GM12878 (cell line): Measurements from ENCODE around the gene PFKM. TPM values are rescaled to one million over a fixed set of nuclear protein-coding genes. Genes with fewer than 3 reads are reported as not detected.
A peak's percentile ranks its signal among the peaks of the same experiment; 100 is the strongest.

Experiments
- ATAC-seq: fragments of 200-7000 bp; cut with Tn5 transposase; 3 replicates; pipeline ENCODE4 v1.9.1; 2020; ENCODE audit warnings: mild to moderate bottlenecking, moderate library complexity
- BruUV-seq: library from RNA; stranded (reverse); fragments of 400-500 nt; replicated peaks from 2 replicates; lab custom pipeline; 2021; lab: Mats Ljungman, UMichigan
- CTCF ChIA-PET: fragments of 300-600 bp; sonication (Branson Sonifier 250); formaldehyde crosslinking; extraction: SDS; loops from one replicate; lab custom pipeline; 2021; ENCODE audit warnings: inconsistent platforms; lab: Yijun Ruan, JAX
- POLR2A ChIA-PET: fragments of 350-600 bp; formaldehyde crosslinking; extraction: SDS; loops from one replicate; lab custom pipeline; 2021; ENCODE audit warnings: inconsistent platforms; lab: Charles Lee
- RAD21 ChIA-PET: fragments of 300-600 bp; sonication (Branson Sonifier 250); formaldehyde crosslinking; loops from one replicate; lab custom pipeline; 2023; ENCODE audit warnings: antibody characterized with exemption; ENCODE audit not compliant: unreplicated experiment; lab: Charles Lee
- SMC1A ChIA-PET: fragments of 300-600 bp; sonication (Branson Sonifier 250); formaldehyde crosslinking; loops from one replicate; lab custom pipeline; 2023; ENCODE audit not compliant: unreplicated experiment, uncharacterized antibody; lab: Charles Lee
- DNase-seq: peaks from one replicate; pipeline ENCODE4 v3.0.0-alpha.2; 2011; ENCODE audit warnings: low read depth, low spot score
- FAIRE-seq: peaks from 3 replicates; lab custom pipeline; 2011; peaks lifted over from hg19 to GRCh38; lab: Jason Lieb, UNC
- H2AFZ ChIP-seq: 2 replicates; pipeline ENCODE4 v1.6.0; 2011; ENCODE audit warnings: low read depth, low read length, control low read depth; ENCODE audit not compliant: control insufficient read depth
- H3K27ac ChIP-seq: 2 replicates; pipeline ENCODE4 v1.5.1; 2011; ENCODE audit warnings: control low read depth; ENCODE audit not compliant: control insufficient read depth, insufficient read depth
- H3K27me3 ChIP-seq, 2 experiments: replicated peaks in 1 of 2; 2 replicates each; pipeline versions ENCODE4 v1.6.0 to v1.6.1; 2011; ENCODE audit warnings: low read length in 1 of 2; ENCODE audit not compliant: control insufficient read depth in 2 of 2, insufficient read depth in 2 of 2
- H3K36me3 ChIP-seq, 2 experiments: 2 replicates each; pipeline ENCODE4 v1.5.1; 2011; ENCODE audit warnings: low read length in 1 of 2; ENCODE audit not compliant: control insufficient read depth in 2 of 2, insufficient read depth in 2 of 2
- H3K4me1 ChIP-seq: 2 replicates; pipeline ENCODE4 v1.6.1; 2011; ENCODE audit warnings: mild to moderate bottlenecking, low read length, moderate library complexity, mixed read lengths; ENCODE audit not compliant: control insufficient read depth, insufficient read depth
- H3K4me2 ChIP-seq: 2 replicates; pipeline ENCODE4 v1.6.0; 2011; ENCODE audit warnings: control low read depth; ENCODE audit not compliant: control insufficient read depth, insufficient read depth
- H3K4me3 ChIP-seq: fragments of 200-600 bp; sonication (generic); 2 replicates; pipeline ENCODE4 v1.5.1; 2016
- H3K79me2 ChIP-seq: 2 replicates; pipeline ENCODE4 v1.6.0; 2011; ENCODE audit warnings: low read length; ENCODE audit not compliant: control insufficient read depth, insufficient read depth
- H3K9ac ChIP-seq: 2 replicates; pipeline ENCODE4 v1.8.0; 2011; ENCODE audit warnings: low read length, control low read depth, mixed read lengths; ENCODE audit not compliant: control insufficient read depth, insufficient read depth
- H3K9me3 ChIP-seq: replicated peaks from 3 replicates; pipeline ENCODE4 v1.5.1; 2011; ENCODE audit warnings: mild to moderate bottlenecking, low read length; ENCODE audit not compliant: control insufficient read depth, insufficient read depth
- H4K20me1 ChIP-seq: 2 replicates; pipeline ENCODE4 v1.6.0; 2011; ENCODE audit not compliant: control insufficient read depth, insufficient read depth
- IKZF1 ChIP-seq: fragments of 450-650 bp; conservative IDR thresholded peaks from 2 replicates; pipeline ENCODE4 v1.6.1; 2017; ENCODE audit warnings: antibody characterized with exemption, mild to moderate bottlenecking
- MXI1 ChIP-seq: fragments of 150-350 bp; IDR thresholded peaks from 2 replicates; pipeline ENCODE4 v1.6.1; 2011; ENCODE audit warnings: low read depth, mild to moderate bottlenecking, inconsistent platforms, low read length, improper control_type of control experiment
- RAD21 ChIP-seq: IDR thresholded peaks from 2 replicates; pipeline ENCODE4 v1.6.1; 2011; ENCODE audit warnings: mild to moderate bottlenecking, low read depth, low read length, moderate library complexity; ENCODE audit not compliant: insufficient read depth
- RB1 ChIP-seq: fragments of 450-650 bp; formaldehyde crosslinking; IDR thresholded peaks from 2 replicates; pipeline ENCODE4 v1.6.1; 2017; ENCODE audit warnings: mild to moderate bottlenecking, borderline replicate concordance
- SMC3 ChIP-seq: IDR thresholded peaks from 2 replicates; pipeline ENCODE4 v1.6.1; 2011; ENCODE audit warnings: low read length, improper control_type of control experiment, borderline replicate concordance
- STAT1 ChIP-seq: fragments of 450-650 bp; conservative IDR thresholded peaks from 2 replicates; pipeline ENCODE4 v1.6.1; 2014; ENCODE audit warnings: antibody characterized with exemption, mild to moderate bottlenecking
- WGBS: methylation state at CpG from one replicate; pipeline ENCODE4 v1.1.6; 2016; ENCODE audit warnings: low lambda C conversion rate; ENCODE audit not compliant: insufficient replicate concordance, insufficient coverage; ENCODE audit errors: missing lambda C conversion rate; 5-methylcytosine and 5-hydroxymethylcytosine counted together
- in situ Hi-C: fragments of 300-500 bp; cut with MboI; formaldehyde crosslinking; loops from 9 replicates; pipeline ENCODE4 v1.14.3; 2018; ENCODE audit warnings: mixed read lengths
- intact Hi-C: fragments of 100-400 bp; cut with micrococcal nuclease; formaldehyde crosslinking; loops from one replicate; pipeline ENCODE4 v1.14.2; 2022; ENCODE audit not compliant: unreplicated experiment
- polyA plus RNA-seq, 11 experiments: library from polyadenylated mRNA; depleted of rRNA in 4 of 11; unstranded in 6 of 11; stranded (reverse) in 5 of 11; fragments of >200 nt; fragmentation: Nextera tagmentation in 4 of 11; fragmentation: Illumina TruSeq in 1 of 11; extraction: Ambion mirVana in 4 of 11; extraction: Trizol in 1 of 11; gene quantifications; 1 replicate in 1 of 11; 2 replicates in 10 of 11; pipeline versions ENCODE4 v1.2.1 to v1.2.3, GENCODE V29; 2011 to 2016; ENCODE audit warnings: inconsistent platforms in 2 of 11, missing spikeins in 2 of 11, low read depth in 1 of 11
- total RNA-seq, 4 experiments: library from RNA; depleted of rRNA in 3 of 4; stranded (reverse); fragments of >200 nt in 3 of 4; fragmentation: Illumina TruSeq in 1 of 4; extraction: Trizol in 1 of 4; gene quantifications; 2 replicates each; pipeline versions ENCODE4 v1.2.1 to v1.2.3, GENCODE V29; 2013 to 2021
- TF ChIP-seq, protein P1 (sequence below): IDR thresholded peaks from 2 replicates; pipeline ENCODE4 v1.6.1; 2012; ENCODE audit warnings: low read length, inconsistent platforms
- TF ChIP-seq, protein P2 (sequence below): fragments of 450-650 bp; IDR thresholded peaks from 2 replicates; pipeline ENCODE4 v1.6.1; 2018; ENCODE audit warnings: borderline replicate concordance, mild to moderate bottlenecking; ENCODE audit not compliant: partially characterized antibody
- TF ChIP-seq, protein P3 (sequence below), 3 experiments: IDR thresholded peaks in 2 of 3; conservative IDR thresholded peaks in 1 of 3; 2 replicates each; pipeline ENCODE4 v1.5.1; 2011; ENCODE audit warnings: low read depth in 3 of 3, low read length in 3 of 3, mild to moderate bottlenecking in 3 of 3, control low read depth in 2 of 3, moderate library complexity in 2 of 3, inconsistent platforms in 1 of 3, mixed read lengths in 1 of 3; ENCODE audit not compliant: control insufficient read depth in 2 of 3, insufficient read depth in 1 of 3; ENCODE audit errors: extremely low read depth in 1 of 3

PFKM gene
- total and polyA plus RNA-seq, 10 of the 15 experiments (the other 5 are each of a cell fraction or from before 2014, with no cell fraction given) = 27.6 to 80.0 (median 55.8) TPM

DNA sequence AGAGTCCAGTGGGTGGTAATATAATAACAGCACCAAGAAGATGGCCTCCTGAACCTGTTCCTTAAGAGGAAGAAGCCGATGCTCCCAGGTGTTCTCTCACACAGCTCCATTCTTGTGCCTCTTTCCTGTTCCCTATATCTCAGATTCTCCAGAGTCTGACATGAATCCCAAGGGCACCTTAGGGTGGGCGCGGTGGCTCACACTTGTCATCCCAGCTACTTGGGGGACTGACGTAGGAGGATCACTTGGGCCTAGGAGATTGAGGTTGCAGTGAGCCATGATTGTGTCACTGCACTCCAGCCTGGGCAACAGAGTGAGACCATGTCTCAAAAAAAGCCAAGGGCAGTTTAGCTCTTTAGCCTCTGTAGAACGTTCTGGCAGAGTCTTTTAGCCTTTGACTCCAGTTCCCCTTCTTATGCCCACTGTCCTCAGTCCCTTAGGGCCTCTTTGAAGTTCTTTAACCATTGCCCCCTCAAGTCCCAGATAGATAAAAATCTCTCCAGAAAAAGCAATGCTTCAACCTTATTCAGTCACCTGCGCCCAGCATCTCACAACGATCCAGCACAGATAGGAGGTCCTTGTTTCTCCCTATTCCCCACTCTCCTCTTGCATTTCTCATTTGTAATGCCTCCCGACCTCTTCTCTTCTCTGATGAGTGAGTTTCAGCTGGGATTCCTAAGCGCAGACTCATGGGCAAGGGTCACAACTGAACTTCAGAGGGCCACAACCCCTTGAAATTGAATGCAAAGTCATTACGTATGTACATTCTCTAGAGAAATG lies 68.9 kb downstream of the PFKM start (continued):
- TF ChIP-seq, protein P1, sequence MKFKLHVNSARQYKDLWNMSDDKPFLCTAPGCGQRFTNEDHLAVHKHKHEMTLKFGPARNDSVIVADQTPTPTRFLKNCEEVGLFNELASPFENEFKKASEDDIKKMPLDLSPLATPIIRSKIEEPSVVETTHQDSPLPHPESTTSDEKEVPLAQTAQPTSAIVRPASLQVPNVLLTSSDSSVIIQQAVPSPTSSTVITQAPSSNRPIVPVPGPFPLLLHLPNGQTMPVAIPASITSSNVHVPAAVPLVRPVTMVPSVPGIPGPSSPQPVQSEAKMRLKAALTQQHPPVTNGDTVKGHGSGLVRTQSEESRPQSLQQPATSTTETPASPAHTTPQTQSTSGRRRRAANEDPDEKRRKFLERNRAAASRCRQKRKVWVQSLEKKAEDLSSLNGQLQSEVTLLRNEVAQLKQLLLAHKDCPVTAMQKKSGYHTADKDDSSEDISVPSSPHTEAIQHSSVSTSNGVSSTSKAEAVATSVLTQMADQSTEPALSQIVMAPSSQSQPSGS = no peak
- TF ChIP-seq, protein P2, sequence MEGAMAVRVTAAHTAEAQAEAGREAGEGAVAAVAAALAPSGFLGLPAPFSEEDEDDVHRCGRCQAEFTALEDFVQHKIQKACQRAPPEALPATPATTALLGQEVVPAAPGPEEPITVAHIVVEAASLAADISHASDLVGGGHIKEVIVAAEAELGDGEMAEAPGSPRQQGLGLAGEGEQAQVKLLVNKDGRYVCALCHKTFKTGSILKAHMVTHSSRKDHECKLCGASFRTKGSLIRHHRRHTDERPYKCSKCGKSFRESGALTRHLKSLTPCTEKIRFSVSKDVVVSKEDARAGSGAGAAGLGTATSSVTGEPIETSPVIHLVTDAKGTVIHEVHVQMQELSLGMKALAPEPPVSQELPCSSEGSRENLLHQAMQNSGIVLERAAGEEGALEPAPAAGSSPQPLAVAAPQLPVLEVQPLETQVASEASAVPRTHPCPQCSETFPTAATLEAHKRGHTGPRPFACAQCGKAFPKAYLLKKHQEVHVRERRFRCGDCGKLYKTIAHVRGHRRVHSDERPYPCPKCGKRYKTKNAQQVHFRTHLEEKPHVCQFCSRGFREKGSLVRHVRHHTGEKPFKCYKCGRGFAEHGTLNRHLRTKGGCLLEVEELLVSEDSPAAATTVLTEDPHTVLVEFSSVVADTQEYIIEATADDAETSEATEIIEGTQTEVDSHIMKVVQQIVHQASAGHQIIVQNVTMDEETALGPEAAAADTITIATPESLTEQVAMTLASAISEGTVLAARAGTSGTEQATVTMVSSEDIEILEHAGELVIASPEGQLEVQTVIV = no peak
- no peak for TF ChIP-seq MXI1

DNA sequence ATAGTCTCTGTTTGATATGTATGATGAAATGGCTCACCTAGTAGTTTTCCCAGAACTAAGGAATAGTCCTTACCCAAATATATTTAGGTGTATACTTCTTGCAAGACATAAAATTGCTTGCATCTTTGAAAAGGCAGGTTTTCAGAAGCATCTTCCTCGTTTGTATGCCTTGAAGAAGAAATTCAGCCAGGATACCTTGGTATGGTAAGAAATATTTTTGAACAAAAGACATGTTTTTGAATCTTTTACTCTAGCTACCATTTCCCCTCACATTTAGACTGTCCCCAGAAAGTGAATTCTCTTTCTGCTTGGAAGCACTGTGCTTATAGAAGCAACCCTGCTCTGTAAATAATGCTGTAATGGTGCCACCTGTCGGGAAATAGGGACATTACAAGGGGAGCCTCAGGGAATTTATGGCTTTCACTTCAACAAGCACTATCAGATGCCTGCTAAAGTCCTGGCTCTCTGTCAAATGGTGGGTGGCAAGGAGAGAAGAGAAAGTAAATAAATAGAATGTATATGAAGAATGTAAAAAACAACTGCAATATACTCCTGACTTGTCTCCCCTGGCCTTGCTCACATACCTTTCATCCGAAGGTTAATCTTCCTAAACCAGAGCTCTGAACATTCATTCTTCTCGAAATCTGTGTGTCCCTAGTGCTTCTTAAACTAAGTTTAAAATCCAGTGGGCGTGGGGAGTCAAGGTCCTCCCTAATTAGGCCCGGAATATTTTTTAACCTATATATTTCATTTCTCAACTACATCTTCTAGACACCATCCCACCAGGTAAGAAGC lies 70.4 kb downstream of the PFKM start:
- in situ Hi-C loops (no loop called here), intact Hi-C loops (loop anchor here (5.0 to 10.0 kb wide), 2 partner anchors 165 to 428 kb away; partner anchors contain the start of gene ZNF641)
- H3K4me3 ChIP-seq = no peak overlapping the region
- ATAC-seq = peak; percentile 82
- CTCF ChIA-PET = interaction anchor here (0.8 to 3.3 kb wide), 21 partner anchors 8 to 434 kb away, joined by 3 to 28 read pairs (median 4); partner anchors contain the start of gene ASB8
- no peaks in the 10 kb centered on the region for H4K20me1 ChIP-seq
- RAD21 ChIA-PET = interaction anchor here (1.3 to 1.8 kb wide), 4 partner anchors 9 to 428 kb away, joined by 3 to 10 read pairs (median 6); no protein-coding TSS in a partner anchor
- WGBS = 8% methylated on average over 6 of the region's 6 CpGs
- DNase-seq = peak; percentile 34
- BruUV-seq = no TSS peak
- H3K9ac ChIP-seq = no peak overlapping the region
- H3K27ac ChIP-seq = no peak overlapping the region
- SMC1A ChIA-PET = interaction anchor here (0.9 to 1.7 kb wide), 7 partner anchors 8 to 428 kb away, joined by 3 to 8 read pairs (median 4); partner anchors contain the start of gene ASB8
- H3K4me1 ChIP-seq = no peaks in the 10 kb centered on the region; the same call in 1 of the 2 replicates
- TF ChIP-seq IKZF1 (no peak), SMC3 (peak; percentile 40; the same call in 1 of the 2 replicates), RAD21 (peak; percentile 84), STAT1 (0 out of 2 replicates have a peak, but pooled peaks have one; percentile 24), RB1 (no peak)
- TF ChIP-seq, protein P3, sequence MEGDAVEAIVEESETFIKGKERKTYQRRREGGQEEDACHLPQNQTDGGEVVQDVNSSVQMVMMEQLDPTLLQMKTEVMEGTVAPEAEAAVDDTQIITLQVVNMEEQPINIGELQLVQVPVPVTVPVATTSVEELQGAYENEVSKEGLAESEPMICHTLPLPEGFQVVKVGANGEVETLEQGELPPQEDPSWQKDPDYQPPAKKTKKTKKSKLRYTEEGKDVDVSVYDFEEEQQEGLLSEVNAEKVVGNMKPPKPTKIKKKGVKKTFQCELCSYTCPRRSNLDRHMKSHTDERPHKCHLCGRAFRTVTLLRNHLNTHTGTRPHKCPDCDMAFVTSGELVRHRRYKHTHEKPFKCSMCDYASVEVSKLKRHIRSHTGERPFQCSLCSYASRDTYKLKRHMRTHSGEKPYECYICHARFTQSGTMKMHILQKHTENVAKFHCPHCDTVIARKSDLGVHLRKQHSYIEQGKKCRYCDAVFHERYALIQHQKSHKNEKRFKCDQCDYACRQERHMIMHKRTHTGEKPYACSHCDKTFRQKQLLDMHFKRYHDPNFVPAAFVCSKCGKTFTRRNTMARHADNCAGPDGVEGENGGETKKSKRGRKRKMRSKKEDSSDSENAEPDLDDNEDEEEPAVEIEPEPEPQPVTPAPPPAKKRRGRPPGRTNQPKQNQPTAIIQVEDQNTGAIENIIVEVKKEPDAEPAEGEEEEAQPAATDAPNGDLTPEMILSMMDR (IDR thresholded peaks at IDR 0.05 in 2 of 3, conservative IDR thresholded peaks at IDR 0.05 in 1 of 3; ENCODE audit: control insufficient read depth in 2 of 3, extremely low read depth in 1 of 3, insufficient read depth in 1 of 3, low read depth in 3 of 3, low read length in 3 of 3) = peak; percentile 77 to 92 (median 83)
- no peak overlapping the region for H2AFZ ChIP-seq
- H3K27me3 ChIP-seq = peaks cover 4 to 6% of the 10 kb centered on the region in 2 experiments
- no peaks in the 10 kb centered on the region for H3K36me3 ChIP-seq
- POLR2A ChIA-PET = no interaction called here
- H3K79me2 ChIP-seq = no peaks in the 10 kb centered on the region
- FAIRE-seq = peak; percentile 86
- H3K4me2 ChIP-seq = no peak overlapping the region
- H3K9me3 ChIP-seq = no peaks in the 10 kb centered on the region
